Fibroblast of lung (primary cell): ENCODE measurements around the gene FBXO5. TPM values are rescaled to one million over a fixed set of nuclear protein-coding genes. Genes with fewer than 3 reads are reported as not detected.

Experiments used
- DNase-seq, 2 donors: peaks; one replicate each; pipeline versions ENCODE4 v3.0.0 to v3.0.0-alpha.2; 2010; ENCODE audit warnings: low read depth in 2 of 2
- H2AFZ ChIP-seq: 2 replicates; pipeline ENCODE4 v1.5.1; 2012; ENCODE audit warnings: low read length, control low read depth, inconsistent platforms
- H3K27ac ChIP-seq: 2 replicates; pipeline ENCODE4 v1.5.1; 2011; ENCODE audit warnings: low read length, control low read depth; ENCODE audit not compliant: insufficient read depth
- H3K27me3 ChIP-seq: 2 replicates; pipeline ENCODE4 v1.5.1; 2011; ENCODE audit warnings: mild to moderate bottlenecking, low read length; ENCODE audit not compliant: control insufficient read depth, insufficient read depth
- H3K36me3 ChIP-seq: 2 replicates; pipeline ENCODE4 v1.5.1; 2011; ENCODE audit warnings: low read length; ENCODE audit not compliant: control insufficient read depth, insufficient read depth
- H3K4me1 ChIP-seq: 2 replicates; pipeline ENCODE4 v1.5.1; 2011; ENCODE audit warnings: low read length; ENCODE audit not compliant: control insufficient read depth, insufficient read depth; ENCODE audit errors: extremely low read depth
- H3K4me2 ChIP-seq: 2 replicates; pipeline ENCODE4 v1.5.1; 2011; ENCODE audit warnings: low read length, control low read depth; ENCODE audit not compliant: insufficient read depth; ENCODE audit errors: extremely low read depth
- H3K4me3 ChIP-seq, 4 experiments: fragments of 200-600 bp in 1 of 4; sonication (generic) in 1 of 4; replicated peaks in 1 of 4; 2 replicates each; pipeline ENCODE4 v1.5.1; 2011 to 2016; ENCODE audit warnings: low read length in 4 of 4, low read depth in 3 of 4, mild to moderate bottlenecking in 3 of 4, control low read depth in 2 of 4, inconsistent platforms in 1 of 4, mixed read lengths in 1 of 4; ENCODE audit not compliant: insufficient read depth in 1 of 4; ENCODE audit errors: control extremely low read depth in 1 of 4
- H3K79me2 ChIP-seq: 2 replicates; pipeline ENCODE4 v1.5.1; 2012; ENCODE audit warnings: mild to moderate bottlenecking, low read length, inconsistent platforms; ENCODE audit not compliant: control insufficient read depth, insufficient read depth
- H3K9ac ChIP-seq: 2 replicates; pipeline ENCODE4 v1.5.1; 2011; ENCODE audit warnings: mild to moderate bottlenecking, low read length, control low read depth; ENCODE audit not compliant: insufficient read depth
- H3K9me3 ChIP-seq: 2 replicates; pipeline ENCODE4 v1.5.1; 2012; ENCODE audit warnings: low read depth, low read length; ENCODE audit not compliant: control insufficient read depth, insufficient read depth
- H4K20me1 ChIP-seq: 2 replicates; pipeline ENCODE4 v1.5.1; 2011; ENCODE audit warnings: low read length; ENCODE audit not compliant: control insufficient read depth, insufficient read depth; ENCODE audit errors: extremely low read depth
- EZH2 ChIP-seq: IDR thresholded peaks from 2 replicates; pipeline ENCODE4 v1.5.1; 2012; ENCODE audit warnings: low read length, control low read depth, mild to moderate bottlenecking; ENCODE audit errors: missing control alignments
- polyA plus RNA-seq, 2 donors: library from polyadenylated mRNA; depleted of rRNA in 1 of 2; stranded (reverse) in 1 of 2; unstranded in 1 of 2; fragments of >200 nt; gene quantifications; 2 replicates each; pipeline ENCODE4 v1.2.1, GENCODE V29; 2011 to 2012; ENCODE audit warnings: missing spikeins in 1 of 2
- total RNA-seq: library from RNA; depleted of rRNA; stranded (reverse); fragments of >200 nt; gene quantifications from 2 replicates; pipeline ENCODE4 v1.2.1, GENCODE V29; 2014
- TF ChIP-seq, protein P1 (sequence below), 2 donors: IDR thresholded peaks in 1 of 2; conservative IDR thresholded peaks in 1 of 2; 1 replicate in 1 of 2; 2 replicates in 1 of 2; pipeline ENCODE4 v1.5.1; 2011 to 2012; ENCODE audit warnings: low read length in 2 of 2, control low read depth in 1 of 2, inconsistent platforms in 1 of 2, low read depth in 1 of 2, mild to moderate bottlenecking in 1 of 2

Gene FBXO5
- total and polyA plus RNA-seq, 2 donors (not counting 1 experiment from before 2014, with no cell fraction given): 8.4 to 11.7 TPM

DNA sequence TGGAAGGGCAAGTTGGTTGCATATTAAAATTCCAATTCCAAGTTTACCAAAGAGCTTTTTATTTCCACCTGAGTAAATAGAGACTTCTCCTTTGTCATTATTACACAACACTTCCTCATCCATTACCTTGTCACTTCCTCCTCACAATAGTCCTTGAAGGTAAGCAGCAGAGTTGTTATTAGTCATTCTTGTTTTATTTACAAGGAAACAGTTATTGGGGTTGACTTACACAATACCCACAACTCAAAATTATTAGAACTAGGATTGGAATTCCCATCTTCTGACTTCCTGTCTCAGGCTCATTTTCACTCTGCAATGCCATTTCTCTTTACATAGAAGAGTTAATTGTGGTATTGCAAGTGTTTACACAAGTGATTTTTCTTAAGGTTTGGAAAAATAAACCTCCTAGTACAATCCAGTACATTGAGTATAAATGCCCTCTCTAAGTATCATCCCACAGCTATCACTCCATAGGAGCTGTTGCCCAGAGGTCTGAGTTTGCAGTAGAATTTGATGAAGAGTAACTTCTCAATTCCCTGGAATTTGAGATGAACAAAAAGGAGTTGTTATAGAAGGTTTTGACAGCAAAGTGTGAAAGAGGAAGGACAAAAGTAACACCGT, 48.6 kb upstream of the FBXO5 start:
- H3K27me3 ChIP-seq: no peaks in the 10 kb centered on the region

DNA sequence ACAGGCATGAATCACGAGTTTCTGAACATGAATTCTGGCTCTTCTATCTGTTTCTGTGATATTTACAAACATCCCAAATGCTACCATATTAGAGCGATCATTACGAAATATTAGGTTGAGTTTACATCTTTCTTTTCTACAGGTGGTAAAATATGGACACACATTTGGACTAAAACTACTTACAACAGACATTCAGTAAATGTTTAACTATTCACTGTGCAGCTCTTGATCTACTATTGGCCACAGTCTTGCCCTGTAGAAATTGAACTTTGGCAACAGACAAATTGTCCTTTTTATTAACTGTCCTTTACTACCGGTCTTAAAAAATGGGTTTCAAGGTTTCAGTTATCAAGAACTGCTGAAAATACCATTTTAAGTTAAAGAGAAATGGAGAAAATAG, 46.1 kb upstream of the FBXO5 start:
- no peaks in the 10 kb centered on the region for H3K27me3 ChIP-seq
- no peak overlapping the region for H3K9ac ChIP-seq
- no peak overlapping the region for H3K27ac ChIP-seq
- no peak overlapping the region for H3K4me2 ChIP-seq
- H3K4me3 ChIP-seq: no peak overlapping the region
- H3K36me3 ChIP-seq: no peaks in the 10 kb centered on the region
- peaks cover 4% of the 10 kb centered on the region for H3K4me1 ChIP-seq
- no peak for DNase-seq
- no peaks in the 10 kb centered on the region for H3K9me3 ChIP-seq
- no peaks in the 10 kb centered on the region for H3K79me2 ChIP-seq
- no peak overlapping the region for H2AFZ ChIP-seq
- no peaks in the 10 kb centered on the region for H4K20me1 ChIP-seq
- TF ChIP-seq, protein P1, sequence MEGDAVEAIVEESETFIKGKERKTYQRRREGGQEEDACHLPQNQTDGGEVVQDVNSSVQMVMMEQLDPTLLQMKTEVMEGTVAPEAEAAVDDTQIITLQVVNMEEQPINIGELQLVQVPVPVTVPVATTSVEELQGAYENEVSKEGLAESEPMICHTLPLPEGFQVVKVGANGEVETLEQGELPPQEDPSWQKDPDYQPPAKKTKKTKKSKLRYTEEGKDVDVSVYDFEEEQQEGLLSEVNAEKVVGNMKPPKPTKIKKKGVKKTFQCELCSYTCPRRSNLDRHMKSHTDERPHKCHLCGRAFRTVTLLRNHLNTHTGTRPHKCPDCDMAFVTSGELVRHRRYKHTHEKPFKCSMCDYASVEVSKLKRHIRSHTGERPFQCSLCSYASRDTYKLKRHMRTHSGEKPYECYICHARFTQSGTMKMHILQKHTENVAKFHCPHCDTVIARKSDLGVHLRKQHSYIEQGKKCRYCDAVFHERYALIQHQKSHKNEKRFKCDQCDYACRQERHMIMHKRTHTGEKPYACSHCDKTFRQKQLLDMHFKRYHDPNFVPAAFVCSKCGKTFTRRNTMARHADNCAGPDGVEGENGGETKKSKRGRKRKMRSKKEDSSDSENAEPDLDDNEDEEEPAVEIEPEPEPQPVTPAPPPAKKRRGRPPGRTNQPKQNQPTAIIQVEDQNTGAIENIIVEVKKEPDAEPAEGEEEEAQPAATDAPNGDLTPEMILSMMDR (conservative IDR thresholded peaks at IDR 0.05 in 1 of 2, IDR thresholded peaks at IDR 0.05 in 1 of 2; ENCODE audit: low read depth in 1 of 2, low read length in 2 of 2): no peak
- no peak for TF ChIP-seq EZH2

More for the DNA sequence above, 48.6 kb upstream of the FBXO5 start:
- Histone ChIP-seq H3K4me1 (peaks cover 4% of the 10 kb centered on the region), H4K20me1 (no peaks in the 10 kb centered on the region), H3K4me2 (no peak overlapping the region), H2AFZ (no peak overlapping the region), H3K79me2 (no peaks in the 10 kb centered on the region), H3K27ac (peak overlapping the region; percentile 6), H3K9me3 (no peaks in the 10 kb centered on the region), H3K9ac (no peak overlapping the region), H3K36me3 (no peaks in the 10 kb centered on the region), H3K4me3 (no peak overlapping the region)
- peak; percentile 30 to 43 for DNase-seq
- TF ChIP-seq EZH2: no peak
- TF ChIP-seq, protein P1 (conservative IDR thresholded peaks at IDR 0.05 in 1 of 2, IDR thresholded peaks at IDR 0.05 in 1 of 2; ENCODE audit: low read depth in 1 of 2, low read length in 2 of 2): no peak

DNA sequence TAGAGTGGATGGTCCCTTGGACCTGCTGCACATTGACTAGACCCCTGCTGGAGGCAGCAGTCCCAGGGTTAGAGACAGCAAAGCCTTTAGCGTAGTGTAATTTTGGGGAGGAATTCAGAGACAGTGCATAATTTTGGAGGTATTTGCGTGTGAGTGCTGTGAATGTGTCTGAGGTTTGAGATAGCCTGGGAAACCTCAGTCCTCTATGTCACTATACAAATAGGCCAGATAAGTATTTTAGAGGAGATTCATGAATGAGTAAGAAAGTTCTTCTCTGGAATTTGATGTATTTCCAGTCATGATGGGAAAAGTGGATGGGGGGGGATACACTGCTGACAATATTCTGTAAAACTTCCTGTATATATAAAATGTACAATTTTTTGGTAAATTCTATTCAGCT, 45.4 kb upstream of the FBXO5 start:
- Histone ChIP-seq H2AFZ (no peak overlapping the region), H3K79me2 (no peaks in the 10 kb centered on the region), H3K9me3 (no peaks in the 10 kb centered on the region), H3K27me3 (no peaks in the 10 kb centered on the region), H3K4me3 (no peak overlapping the region), H3K27ac (no peak overlapping the region), H3K36me3 (no peaks in the 10 kb centered on the region), H3K4me2 (no peak overlapping the region), H3K9ac (no peak overlapping the region), H3K4me1 (peaks cover 4% of the 10 kb centered on the region), H4K20me1 (no peaks in the 10 kb centered on the region)
- peak in 1 of 2 donors; percentile 23 for DNase-seq
- TF ChIP-seq, protein P1 (conservative IDR thresholded peaks at IDR 0.05 in 1 of 2, IDR thresholded peaks at IDR 0.05 in 1 of 2; ENCODE audit: low read depth in 1 of 2, low read length in 2 of 2): no peak
- TF ChIP-seq EZH2: no peak
